GM12865 (cell line): ENCODE data around the gene GAMT.

Experiments used
- DNase-seq: peaks from one replicate; pipeline ENCODE4 v3.0.0; 2010; ENCODE audit warnings: low read depth
- H3K4me3 ChIP-seq: 2 replicates; pipeline ENCODE4 v1.5.1; 2011; ENCODE audit warnings: mild to moderate bottlenecking, low read depth, low read length, control low read depth
- CTCF ChIP-seq: IDR thresholded peaks from 2 replicates; pipeline ENCODE4 v1.5.1; 2011; ENCODE audit warnings: low read length, control low read depth, low read depth, inconsistent platforms; ENCODE audit not compliant: insufficient read depth; ENCODE audit errors: missing control alignments

Gene GAMT

GRCh38 chr19:1399079-1399478 lies 2.3 kb downstream of the GAMT start:
- no peak for TF ChIP-seq CTCF
- DNase-seq, result no peak
- H3K4me3 ChIP-seq, result no peak overlapping the region

- no peak overlapping the region for H3K4me3 ChIP-seq
- no peak for TF ChIP-seq CTCF
- no peak for DNase-seq
Measured at GRCh38 chr19:1397838-1398237, 3.5 kb downstream of the GAMT start.

GRCh38 chr19:1396768-1397679 lies 4.3 kb downstream of the GAMT start:
- no peak overlapping the region for H3K4me3 ChIP-seq
- TF ChIP-seq CTCF, result no peak
- DNase-seq, result no peak

DNA sequence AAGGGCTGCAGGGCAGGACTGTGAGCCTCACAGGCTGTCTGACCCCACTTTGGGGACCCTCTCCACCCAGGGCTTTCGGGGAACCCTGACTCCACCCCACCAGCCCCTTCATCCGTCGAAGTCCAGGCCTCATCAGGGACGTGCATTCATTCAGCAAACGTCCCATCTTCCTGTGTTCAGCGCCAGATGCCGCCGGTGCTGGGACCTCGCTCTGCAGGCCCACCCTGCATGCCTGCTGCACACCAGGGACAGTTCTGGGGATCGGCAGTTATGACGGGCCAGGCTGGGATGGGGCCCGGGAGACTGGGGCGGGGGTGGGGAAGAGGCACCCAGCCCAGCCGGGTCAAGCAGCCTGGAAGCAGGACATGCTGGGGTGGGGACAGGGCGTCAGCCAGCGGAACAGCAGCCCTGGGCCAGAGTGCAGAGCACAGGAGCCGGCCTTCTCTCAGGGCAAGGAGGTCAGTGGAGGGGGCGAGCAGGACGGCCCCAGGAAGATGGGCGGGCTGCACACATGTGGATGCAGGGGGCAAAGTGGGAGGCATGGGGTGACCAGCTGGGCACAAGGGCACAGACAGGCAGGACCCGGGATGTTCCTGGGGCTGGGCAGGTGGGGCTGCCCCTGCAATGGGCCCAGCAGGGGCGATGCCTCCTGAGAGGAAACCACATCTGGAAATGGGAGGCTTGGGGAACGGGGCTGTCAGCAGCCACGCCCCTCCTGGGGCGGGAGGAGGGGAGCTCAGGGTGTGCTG lies 5.1 kb downstream of the GAMT start:
- TF ChIP-seq CTCF, result no peak
- no peak overlapping the region for H3K4me3 ChIP-seq
- no peak for DNase-seq

- no peak overlapping the region for H3K4me3 ChIP-seq
- no peak for TF ChIP-seq CTCF
- no peak for DNase-seq
Measured at GRCh38 chr19:1395194-1396018, 5.9 kb downstream of the GAMT start.

GRCh38 chr19:1394252-1395193 lies 6.8 kb downstream of the GAMT start:
- TF ChIP-seq CTCF, result no peak
- no peak overlapping the region for H3K4me3 ChIP-seq
- no peak for DNase-seq
